Panc1 (cell line): ENCODE data around the gene PCED1B. TPM values are rescaled to one million over a fixed set of nuclear protein-coding genes. Genes with fewer than 3 reads are reported as not detected.

ENCODE experiments used
- ATAC-seq: fragments of 200-7000 bp; cut with Tn5 transposase; 2 replicates; pipeline ENCODE4 v1.9.1; 2020; ENCODE audit warnings: mild to moderate bottlenecking, moderate library complexity
- BruUV-seq: library from RNA; stranded (reverse); fragments of 400-500 nt; replicated peaks from 2 replicates; lab custom pipeline; 2021; lab: Mats Ljungman, UMichigan
- CTCF ChIA-PET: fragments of 300-600 bp; sonication (Branson Sonifier 250); formaldehyde crosslinking; loops from one replicate; lab custom pipeline; 2022; ENCODE audit warnings: antibody characterized with exemption; lab: Charles Lee
- POLR2A ChIA-PET: fragments of 300-600 bp; sonication (Branson Sonifier 250); formaldehyde crosslinking; loops from one replicate; lab custom pipeline; 2022; ENCODE audit warnings: antibody characterized with exemption; lab: Charles Lee
- DNase-seq: peaks from one replicate; pipeline ENCODE4 v3.0.0-alpha.2; 2010; ENCODE audit warnings: low read depth, low spot score
- H3K27ac ChIP-seq: 2 replicates; pipeline ENCODE4 v1.5.1; 2011; ENCODE audit warnings: mild to moderate bottlenecking, low read length, inconsistent platforms
- H3K27me3 ChIP-seq: fragments of 200-500 bp; sonication (Bioruptor generic); 2 replicates; pipeline ENCODE4 v1.6.0; 2014; ENCODE audit warnings: low read length, inconsistent platforms; ENCODE audit not compliant: control insufficient read depth, insufficient read depth
- H3K36me3 ChIP-seq: fragments of 200-500 bp; sonication (Bioruptor generic); 2 replicates; pipeline ENCODE4 v1.5.1; 2014; ENCODE audit warnings: inconsistent platforms, mild to moderate bottlenecking, low read length, moderate library complexity; ENCODE audit not compliant: control insufficient read depth, insufficient read depth
- H3K4me1 ChIP-seq: 2 replicates; pipeline ENCODE4 v1.5.1; 2011; ENCODE audit warnings: inconsistent platforms, mild to moderate bottlenecking, low read length, moderate library complexity; ENCODE audit not compliant: control insufficient read depth, insufficient read depth
- H3K4me3 ChIP-seq, 2 experiments: 2 replicates each; pipeline ENCODE4 v1.5.1; 2011 to 2012; ENCODE audit warnings: low read depth in 2 of 2, low read length in 2 of 2, mild to moderate bottlenecking in 2 of 2, inconsistent platforms in 1 of 2, moderate library complexity in 1 of 2
- H3K9me3 ChIP-seq: fragments of 200-500 bp; sonication (Bioruptor generic); 2 replicates; pipeline ENCODE4 v1.5.1; 2014; ENCODE audit warnings: low read depth, mild to moderate bottlenecking, inconsistent platforms, low read length, moderate library complexity; ENCODE audit not compliant: control insufficient read depth, insufficient read depth
- POLR2AphosphoS5 ChIP-seq: IDR thresholded peaks from 2 replicates; pipeline ENCODE4 v1.6.1; 2012; ENCODE audit warnings: mild to moderate bottlenecking, low read depth, low read length, moderate library complexity
- SIN3A ChIP-seq: IDR thresholded peaks from 2 replicates; pipeline ENCODE4 v1.6.1; 2012; ENCODE audit warnings: low read depth, mild to moderate bottlenecking, low read length, moderate library complexity, borderline replicate concordance; ENCODE audit not compliant: insufficient read depth
- TCF7L2 ChIP-seq: IDR thresholded peaks from 2 replicates; pipeline ENCODE4 v1.6.1; 2011; ENCODE audit warnings: mild to moderate bottlenecking, low read depth, low read length, inconsistent platforms
- in situ Hi-C: cut with HindIII; loops from 2 replicates; pipeline ENCODE4 v1.10.0; 2016; ENCODE audit warnings: low sequenced_read_pairs, low pct_unique_long_range_greater_than_20kb
- intact Hi-C: fragments of 100-400 bp; cut with micrococcal nuclease; formaldehyde crosslinking; loops from one replicate; pipeline ENCODE4 v1.10.0; 2022; ENCODE audit not compliant: unreplicated experiment
- total RNA-seq: library from RNA; stranded (reverse); gene quantifications from one replicate; pipeline ENCODE4 v1.2.1, GENCODE V29; 2021; ENCODE audit not compliant: unreplicated experiment
- TF ChIP-seq, protein P1 (sequence below), 2 experiments: IDR thresholded peaks; 2 replicates each; pipeline ENCODE4 v1.6.1; 2011 to 2012; ENCODE audit warnings: low read depth in 2 of 2, control low read depth in 1 of 2, low read length in 1 of 2, mild to moderate bottlenecking in 1 of 2, moderate library complexity in 1 of 2; ENCODE audit not compliant: insufficient read depth in 1 of 2
- TF ChIP-seq, protein P2 (sequence below): fragments of 450-650 bp; IDR thresholded peaks from 2 replicates; pipeline ENCODE4 v1.5.1; 2017; ENCODE audit warnings: mild to moderate bottlenecking

PCED1B gene
- total RNA-seq, 1 experiment from 2014 or later: 0.82 TPM

DNA sequence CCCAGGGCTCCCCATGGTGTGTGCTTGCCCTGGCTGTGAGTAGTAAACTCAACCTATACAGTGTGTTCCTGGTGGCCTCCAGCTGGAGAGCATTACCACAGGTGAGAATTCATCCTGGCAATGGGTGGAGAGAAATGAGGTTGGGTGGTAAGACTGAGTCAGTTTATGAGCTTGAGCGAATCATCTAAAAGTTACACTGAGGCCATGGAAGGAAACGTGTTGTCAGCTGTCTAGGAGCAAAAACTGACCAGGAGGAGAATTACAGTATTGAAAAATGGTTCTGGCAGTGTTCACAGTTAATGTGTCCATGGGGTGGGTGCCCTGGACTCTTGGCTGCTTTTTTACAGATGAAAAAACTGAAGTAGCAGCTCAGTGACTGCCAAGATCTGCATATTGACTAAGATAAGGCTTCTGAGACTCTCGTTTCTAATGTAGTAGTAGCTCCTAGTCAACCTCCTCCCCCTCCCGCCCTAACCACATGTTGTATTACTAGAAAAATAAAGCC is 202.3 kb downstream of the PCED1B start:
- intact Hi-C loops (no loop called here), in situ Hi-C loops (no loop called here)
- ChIA-PET CTCF (no interaction called here), POLR2A (no interaction called here)
- Histone ChIP-seq H3K9me3 (no peaks in the 10 kb centered on the region), H3K27ac (no peak overlapping the region), H3K4me1 (no peaks in the 10 kb centered on the region; the same call in 1 of the 2 replicates), H3K27me3 (no peaks in the 10 kb centered on the region), H3K4me3 (no peak overlapping the region), H3K36me3 (no peaks in the 10 kb centered on the region)
- ATAC-seq: no peak
- BruUV-seq: no TSS peak
- TF ChIP-seq TCF7L2: no peak
- no peak for TF ChIP-seq POLR2AphosphoS5
- TF ChIP-seq, protein P1, sequence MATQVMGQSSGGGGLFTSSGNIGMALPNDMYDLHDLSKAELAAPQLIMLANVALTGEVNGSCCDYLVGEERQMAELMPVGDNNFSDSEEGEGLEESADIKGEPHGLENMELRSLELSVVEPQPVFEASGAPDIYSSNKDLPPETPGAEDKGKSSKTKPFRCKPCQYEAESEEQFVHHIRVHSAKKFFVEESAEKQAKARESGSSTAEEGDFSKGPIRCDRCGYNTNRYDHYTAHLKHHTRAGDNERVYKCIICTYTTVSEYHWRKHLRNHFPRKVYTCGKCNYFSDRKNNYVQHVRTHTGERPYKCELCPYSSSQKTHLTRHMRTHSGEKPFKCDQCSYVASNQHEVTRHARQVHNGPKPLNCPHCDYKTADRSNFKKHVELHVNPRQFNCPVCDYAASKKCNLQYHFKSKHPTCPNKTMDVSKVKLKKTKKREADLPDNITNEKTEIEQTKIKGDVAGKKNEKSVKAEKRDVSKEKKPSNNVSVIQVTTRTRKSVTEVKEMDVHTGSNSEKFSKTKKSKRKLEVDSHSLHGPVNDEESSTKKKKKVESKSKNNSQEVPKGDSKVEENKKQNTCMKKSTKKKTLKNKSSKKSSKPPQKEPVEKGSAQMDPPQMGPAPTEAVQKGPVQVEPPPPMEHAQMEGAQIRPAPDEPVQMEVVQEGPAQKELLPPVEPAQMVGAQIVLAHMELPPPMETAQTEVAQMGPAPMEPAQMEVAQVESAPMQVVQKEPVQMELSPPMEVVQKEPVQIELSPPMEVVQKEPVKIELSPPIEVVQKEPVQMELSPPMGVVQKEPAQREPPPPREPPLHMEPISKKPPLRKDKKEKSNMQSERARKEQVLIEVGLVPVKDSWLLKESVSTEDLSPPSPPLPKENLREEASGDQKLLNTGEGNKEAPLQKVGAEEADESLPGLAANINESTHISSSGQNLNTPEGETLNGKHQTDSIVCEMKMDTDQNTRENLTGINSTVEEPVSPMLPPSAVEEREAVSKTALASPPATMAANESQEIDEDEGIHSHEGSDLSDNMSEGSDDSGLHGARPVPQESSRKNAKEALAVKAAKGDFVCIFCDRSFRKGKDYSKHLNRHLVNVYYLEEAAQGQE (IDR thresholded peaks at IDR 0.05; ENCODE audit: insufficient read depth in 1 of 2, low read depth in 2 of 2, low read length in 1 of 2): no peak
- TF ChIP-seq, protein P2, sequence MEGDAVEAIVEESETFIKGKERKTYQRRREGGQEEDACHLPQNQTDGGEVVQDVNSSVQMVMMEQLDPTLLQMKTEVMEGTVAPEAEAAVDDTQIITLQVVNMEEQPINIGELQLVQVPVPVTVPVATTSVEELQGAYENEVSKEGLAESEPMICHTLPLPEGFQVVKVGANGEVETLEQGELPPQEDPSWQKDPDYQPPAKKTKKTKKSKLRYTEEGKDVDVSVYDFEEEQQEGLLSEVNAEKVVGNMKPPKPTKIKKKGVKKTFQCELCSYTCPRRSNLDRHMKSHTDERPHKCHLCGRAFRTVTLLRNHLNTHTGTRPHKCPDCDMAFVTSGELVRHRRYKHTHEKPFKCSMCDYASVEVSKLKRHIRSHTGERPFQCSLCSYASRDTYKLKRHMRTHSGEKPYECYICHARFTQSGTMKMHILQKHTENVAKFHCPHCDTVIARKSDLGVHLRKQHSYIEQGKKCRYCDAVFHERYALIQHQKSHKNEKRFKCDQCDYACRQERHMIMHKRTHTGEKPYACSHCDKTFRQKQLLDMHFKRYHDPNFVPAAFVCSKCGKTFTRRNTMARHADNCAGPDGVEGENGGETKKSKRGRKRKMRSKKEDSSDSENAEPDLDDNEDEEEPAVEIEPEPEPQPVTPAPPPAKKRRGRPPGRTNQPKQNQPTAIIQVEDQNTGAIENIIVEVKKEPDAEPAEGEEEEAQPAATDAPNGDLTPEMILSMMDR: no peak
- no peak for TF ChIP-seq SIN3A
- DNase-seq: no peak

DNA sequence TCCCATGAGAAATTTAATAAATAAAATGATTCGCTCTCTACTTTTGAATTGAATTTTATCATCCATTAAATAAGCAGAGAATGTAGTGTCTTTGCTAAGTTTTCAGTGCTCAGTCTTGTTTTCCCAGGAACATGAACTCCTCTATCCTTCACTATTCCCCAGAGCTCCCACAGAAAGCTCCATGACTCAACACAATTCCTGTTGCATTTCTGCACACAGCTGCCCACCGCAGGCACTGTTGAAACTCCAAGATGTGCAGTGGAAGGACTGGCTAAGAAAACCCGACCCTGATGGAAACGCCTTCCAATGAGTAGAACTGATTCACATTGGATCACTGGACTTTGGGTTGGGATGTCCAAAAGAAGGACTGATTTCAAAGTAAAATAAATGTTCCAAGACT is 202.8 kb downstream of the PCED1B start:
- in situ Hi-C loops (no loop called here), intact Hi-C loops (no loop called here)
- no peak overlapping the region for H3K27ac ChIP-seq
- H3K4me1 ChIP-seq: no peaks in the 10 kb centered on the region; the same call in 1 of the 2 replicates
- H3K4me3 ChIP-seq: no peak overlapping the region
- no peak for DNase-seq
- H3K36me3 ChIP-seq: no peaks in the 10 kb centered on the region
- no TSS peak for BruUV-seq
- no peaks in the 10 kb centered on the region for H3K9me3 ChIP-seq
- no peak for ATAC-seq
- ChIA-PET POLR2A (no interaction called here), CTCF (no interaction called here)
- H3K27me3 ChIP-seq: no peaks in the 10 kb centered on the region
- TF ChIP-seq POLR2AphosphoS5: no peak
- TF ChIP-seq, protein P2: no peak
- TF ChIP-seq TCF7L2: no peak
- TF ChIP-seq SIN3A: no peak
- TF ChIP-seq, protein P1 (IDR thresholded peaks at IDR 0.05; ENCODE audit: insufficient read depth in 1 of 2, low read depth in 2 of 2, low read length in 1 of 2): no peak
